A673 (cell line): ENCODE data around the gene CHSY3. TPM values are rescaled to one million over a fixed set of nuclear protein-coding genes. Genes with fewer than 3 reads are reported as not detected.

ENCODE experiments used
- BruUV-seq: library from RNA; stranded (reverse); fragments of 400-500 nt; replicated peaks from 2 replicates; lab custom pipeline; 2021; lab: Mats Ljungman, UMichigan
- CTCF ChIA-PET: fragments of 300-600 bp; sonication (Branson Sonifier 250); formaldehyde crosslinking; loops from one replicate; lab custom pipeline; 2022; ENCODE audit warnings: antibody characterized with exemption; lab: Charles Lee
- POLR2A ChIA-PET: fragments of 300-600 bp; sonication (Branson Sonifier 250); formaldehyde crosslinking; loops from one replicate; lab custom pipeline; 2022; ENCODE audit warnings: antibody characterized with exemption; ENCODE audit not compliant: low non-redundant PET; lab: Charles Lee
- DNase-seq: peaks from one replicate; pipeline ENCODE4 v3.0.0-alpha.2; 2015; ENCODE audit warnings: low spot score
- H3K27ac ChIP-seq: fragments of 200-600 bp; sonication (generic); 2 replicates; pipeline ENCODE4 v1.5.1; 2016; ENCODE audit warnings: mixed run types, low read depth, mild to moderate bottlenecking, mixed read lengths, antibody characterized with exemption, low read length; ENCODE audit not compliant: poor library complexity, severe bottlenecking
- H3K27me3 ChIP-seq: fragments of 200-600 bp; sonication (generic); replicated peaks from 2 replicates; pipeline ENCODE4 v1.6.1; 2017; ENCODE audit warnings: mixed run types, low read depth, mild to moderate bottlenecking, mixed read lengths, antibody characterized with exemption, low read length; ENCODE audit not compliant: insufficient read depth, poor library complexity
- H3K36me3 ChIP-seq: fragments of 200-600 bp; sonication (generic); 2 replicates; pipeline ENCODE4 v1.6.1; 2016; ENCODE audit warnings: mixed run types, mild to moderate bottlenecking, mixed read lengths, antibody characterized with exemption, low read length; ENCODE audit not compliant: insufficient read depth, poor library complexity, severe bottlenecking
- H3K4me1 ChIP-seq: fragments of 200-600 bp; sonication (generic); 2 replicates; pipeline ENCODE4 v1.6.1; 2017; ENCODE audit warnings: mixed run types, mild to moderate bottlenecking, mixed read lengths, antibody characterized with exemption, low read length; ENCODE audit not compliant: insufficient read depth, poor library complexity, severe bottlenecking
- H3K4me3 ChIP-seq: fragments of 200-600 bp; sonication (generic); 2 replicates; pipeline ENCODE4 v1.5.1; 2016; ENCODE audit warnings: low read depth, mixed run types, mild to moderate bottlenecking, mixed read lengths, low read length; ENCODE audit not compliant: poor library complexity, severe bottlenecking
- H3K9me3 ChIP-seq: fragments of 200-600 bp; sonication (generic); 2 replicates; pipeline ENCODE4 v1.6.1; 2016; ENCODE audit warnings: mixed run types, low read depth, mild to moderate bottlenecking, mixed read lengths, antibody characterized with exemption, low read length; ENCODE audit not compliant: poor library complexity, severe bottlenecking
- EZH2 ChIP-seq: fragments of 200-600 bp; sonication (generic); IDR thresholded peaks from 2 replicates; pipeline ENCODE4 v1.6.1; 2017; ENCODE audit warnings: borderline replicate concordance, low read depth, mild to moderate bottlenecking, mixed read lengths, antibody characterized with exemption, low read length; ENCODE audit not compliant: poor library complexity, severe bottlenecking
- intact Hi-C: fragments of 100-400 bp; cut with micrococcal nuclease; formaldehyde crosslinking; loops from one replicate; pipeline ENCODE4 v1.10.0; 2022; ENCODE audit not compliant: unreplicated experiment
- total RNA-seq: library from RNA; stranded (reverse); gene quantifications from 2 replicates; pipeline ENCODE4 v1.2.3, GENCODE V29; 2021
- TF ChIP-seq, protein P1 (sequence below): fragments of 300-800, 200-600 bp; sonication (generic); conservative IDR thresholded peaks from 2 replicates; pipeline ENCODE4 v1.5.1; 2017; ENCODE audit warnings: low read depth, mild to moderate bottlenecking, antibody characterized with exemption, low read length, moderate library complexity, mixed read lengths

The CHSY3 gene
- total RNA-seq, 1 experiment from 2014 or later = not detected

DNA sequence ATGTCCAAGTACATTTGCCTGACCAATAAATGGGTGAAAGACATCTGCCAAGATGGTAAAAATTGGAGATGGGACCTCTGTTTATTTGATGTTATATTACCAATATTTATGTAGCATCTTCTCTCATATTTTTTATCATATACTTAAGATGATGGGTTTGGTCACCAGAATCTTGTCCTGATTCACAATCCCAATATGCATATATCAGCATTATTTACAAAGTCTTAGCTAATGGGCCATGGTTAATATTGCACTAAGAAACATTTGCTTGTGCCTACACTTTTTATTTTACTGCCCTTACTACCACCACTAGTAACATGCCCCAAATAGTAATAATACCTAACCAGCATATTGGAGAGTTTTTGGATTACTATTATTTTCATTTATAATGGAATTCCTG lies 116.7 kb downstream of the CHSY3 start:
- no peaks in the 10 kb centered on the region for H3K9me3 ChIP-seq
- intact Hi-C loops = no loop called here
- no TSS peak for BruUV-seq
- H3K27ac ChIP-seq = no peak overlapping the region
- H3K27me3 ChIP-seq = no peaks in the 10 kb centered on the region
- DNase-seq = no peak
- H3K36me3 ChIP-seq = no peaks in the 10 kb centered on the region
- no peak overlapping the region for H3K4me3 ChIP-seq
- ChIA-PET CTCF (no interaction called here), POLR2A (no interaction called here)
- TF ChIP-seq EZH2 = no peak
- TF ChIP-seq, protein P1, sequence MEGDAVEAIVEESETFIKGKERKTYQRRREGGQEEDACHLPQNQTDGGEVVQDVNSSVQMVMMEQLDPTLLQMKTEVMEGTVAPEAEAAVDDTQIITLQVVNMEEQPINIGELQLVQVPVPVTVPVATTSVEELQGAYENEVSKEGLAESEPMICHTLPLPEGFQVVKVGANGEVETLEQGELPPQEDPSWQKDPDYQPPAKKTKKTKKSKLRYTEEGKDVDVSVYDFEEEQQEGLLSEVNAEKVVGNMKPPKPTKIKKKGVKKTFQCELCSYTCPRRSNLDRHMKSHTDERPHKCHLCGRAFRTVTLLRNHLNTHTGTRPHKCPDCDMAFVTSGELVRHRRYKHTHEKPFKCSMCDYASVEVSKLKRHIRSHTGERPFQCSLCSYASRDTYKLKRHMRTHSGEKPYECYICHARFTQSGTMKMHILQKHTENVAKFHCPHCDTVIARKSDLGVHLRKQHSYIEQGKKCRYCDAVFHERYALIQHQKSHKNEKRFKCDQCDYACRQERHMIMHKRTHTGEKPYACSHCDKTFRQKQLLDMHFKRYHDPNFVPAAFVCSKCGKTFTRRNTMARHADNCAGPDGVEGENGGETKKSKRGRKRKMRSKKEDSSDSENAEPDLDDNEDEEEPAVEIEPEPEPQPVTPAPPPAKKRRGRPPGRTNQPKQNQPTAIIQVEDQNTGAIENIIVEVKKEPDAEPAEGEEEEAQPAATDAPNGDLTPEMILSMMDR = no peak
- no peaks in the 10 kb centered on the region for H3K4me1 ChIP-seq

GRCh38 chr5:130021876-130022275 lies 117.6 kb downstream of the CHSY3 start:
- intact Hi-C loops = no loop called here
- ChIA-PET CTCF (no interaction called here), POLR2A (no interaction called here)
- H3K27me3 ChIP-seq = no peaks in the 10 kb centered on the region
- H3K4me3 ChIP-seq = no peak overlapping the region
- no peaks in the 10 kb centered on the region for H3K36me3 ChIP-seq
- no peaks in the 10 kb centered on the region for H3K9me3 ChIP-seq
- no TSS peak for BruUV-seq
- DNase-seq = no peak
- H3K4me1 ChIP-seq = no peaks in the 10 kb centered on the region
- TF ChIP-seq, protein P1 = no peak
- no peak for TF ChIP-seq EZH2
- H3K27ac ChIP-seq = no peak overlapping the region

DNA sequence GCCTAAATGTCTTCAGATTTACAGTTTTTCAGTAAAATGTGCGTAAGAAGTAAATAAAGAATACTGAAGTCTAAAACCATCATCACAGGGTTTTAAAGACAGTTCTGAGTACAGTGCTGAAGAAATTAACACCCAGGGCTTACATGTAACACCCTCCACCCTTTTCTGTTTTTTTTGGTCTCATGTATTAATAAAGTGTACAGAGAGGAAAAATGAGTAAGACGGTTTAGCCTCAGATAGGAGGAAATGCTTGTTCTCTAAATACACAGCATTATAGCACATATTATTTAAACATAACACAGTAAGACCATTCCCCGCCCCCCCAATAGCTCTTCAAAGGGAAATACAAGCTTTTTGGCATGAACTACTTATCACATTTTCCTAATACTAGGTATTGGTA lies 119.3 kb downstream of the CHSY3 start:
- H3K9me3 ChIP-seq = no peaks in the 10 kb centered on the region
- ChIA-PET POLR2A (no interaction called here), CTCF (no interaction called here)

More for the DNA sequence above, 119.3 kb downstream of the CHSY3 start:
- DNase-seq = no peak
- Histone ChIP-seq H3K27ac (no peak overlapping the region), H3K4me1 (no peaks in the 10 kb centered on the region), H3K4me3 (no peak overlapping the region), H3K27me3 (no peaks in the 10 kb centered on the region), H3K36me3 (no peaks in the 10 kb centered on the region)
- TF ChIP-seq, protein P1 = no peak
- TF ChIP-seq EZH2 = no peak
- BruUV-seq = no TSS peak
- intact Hi-C loops = no loop called here
